Glutamatergic neuron (in vitro differentiated cells): Measurements from ENCODE around the gene SDC3. TPM values are rescaled to one million over a fixed set of nuclear protein-coding genes. Genes with fewer than 3 reads are reported as not detected.

Experiments used
- DNase-seq: peaks from one replicate; pipeline ENCODE4 v3.0.0; 2022
- H3K27ac Mint-ChIP-seq: one replicate; pipeline ENCODE4 v1.8.0; 2020; ENCODE audit warnings: mild to moderate bottlenecking, mixed read lengths, inconsistent platforms; ENCODE audit not compliant: unreplicated experiment
- H3K27me3 Mint-ChIP-seq: one replicate; pipeline ENCODE4 v1.8.0; 2020; ENCODE audit warnings: mild to moderate bottlenecking, moderate library complexity, mixed read lengths, inconsistent platforms; ENCODE audit not compliant: unreplicated experiment
- H3K36me3 Mint-ChIP-seq: one replicate; pipeline ENCODE4 v1.8.0; 2020; ENCODE audit warnings: mild to moderate bottlenecking, mixed read lengths, inconsistent platforms; ENCODE audit not compliant: unreplicated experiment
- H3K4me1 Mint-ChIP-seq: one replicate; pipeline ENCODE4 v1.8.0; 2020; ENCODE audit warnings: mild to moderate bottlenecking, low read depth, mixed read lengths, inconsistent platforms; ENCODE audit not compliant: unreplicated experiment
- H3K4me3 Mint-ChIP-seq: one replicate; pipeline ENCODE4 v1.8.0; 2020; ENCODE audit warnings: mild to moderate bottlenecking, mixed read lengths, inconsistent platforms; ENCODE audit not compliant: unreplicated experiment
- H3K9me3 Mint-ChIP-seq: one replicate; pipeline ENCODE4 v1.8.0; 2020; ENCODE audit warnings: mild to moderate bottlenecking, moderate library complexity, mixed read lengths, inconsistent platforms; ENCODE audit not compliant: unreplicated experiment
- total RNA-seq: library from RNA; stranded (reverse); fragmentation: NEBNext Ultra II Directional; extraction: Animal tissue kit (Norgen Biotek cat#: 25700); gene quantifications from one replicate; pipeline ENCODE4 v1.2.1, GENCODE V29; 2021; ENCODE audit not compliant: unreplicated experiment
- TF ChIP-seq, protein P1 (sequence below): fragments of 200-600 bp; sonication (generic); IDR thresholded peaks from one replicate; pipeline ENCODE4 v1.5.0; 2021; ENCODE audit not compliant: partially characterized antibody, unreplicated experiment

Gene SDC3
- total RNA-seq, 1 donor from 2014 or later: 41.7 TPM

DNA sequence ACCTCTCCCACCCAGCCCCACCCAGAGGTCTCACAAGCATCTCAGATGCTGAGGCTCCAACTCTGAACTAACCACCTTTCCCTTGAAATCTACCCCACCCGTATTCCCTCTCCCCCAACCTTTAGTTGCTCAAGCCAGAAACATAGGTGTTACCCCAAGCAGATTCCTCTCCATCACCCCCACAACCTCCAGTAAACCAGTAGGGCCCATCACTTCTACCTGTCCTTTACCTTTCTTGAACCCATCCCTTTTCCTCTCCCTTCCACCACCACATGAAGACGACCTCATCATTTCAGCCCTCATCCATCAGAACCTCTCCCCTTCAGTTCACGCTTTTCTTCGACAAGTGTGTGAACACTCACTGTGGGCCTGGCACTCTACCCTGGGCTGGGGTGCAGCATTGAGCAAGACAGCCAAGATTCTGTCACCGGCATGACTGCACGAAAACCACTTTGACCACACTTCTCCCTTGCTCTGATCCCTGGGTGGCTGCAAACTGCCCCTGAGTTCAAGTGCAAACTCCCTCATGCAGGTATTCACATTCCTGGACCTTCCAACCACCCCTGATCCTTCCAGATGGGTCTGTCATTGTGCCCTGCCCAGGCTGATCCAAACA, 85.5 kb downstream of the SDC3 start:
- Mint-ChIP-seq H3K9me3 (peaks cover 6% of the 10 kb centered on the region), H3K27ac (peak overlapping the region; percentile 84), H3K27me3 (peaks cover 11% of the 10 kb centered on the region)

DNA sequence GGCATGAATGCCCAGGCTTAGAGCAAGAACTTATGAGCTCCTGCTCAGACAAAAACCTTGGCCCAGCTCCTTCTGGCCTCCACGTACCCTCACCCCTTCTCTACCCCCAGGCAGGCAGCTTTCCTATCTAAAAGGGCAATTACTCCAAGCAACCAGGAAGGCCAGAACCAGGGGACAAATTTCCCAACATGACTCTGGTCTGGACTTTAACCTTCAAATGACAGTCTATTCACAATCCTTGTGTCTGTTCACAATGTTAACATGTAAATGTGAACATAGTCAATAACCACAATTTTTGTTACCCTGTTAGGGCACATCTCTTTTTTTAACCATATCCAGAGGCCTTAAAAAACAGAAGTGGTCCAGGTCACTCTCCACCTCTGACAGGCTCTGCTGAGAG, 86.6 kb downstream of the SDC3 start:
- Mint-ChIP-seq H3K4me1 (peaks cover 37% of the 10 kb centered on the region), H3K9me3 (peaks cover 6% of the 10 kb centered on the region), H3K27me3 (peaks cover 14% of the 10 kb centered on the region), H3K36me3 (no peaks in the 10 kb centered on the region), H3K4me3 (no peak overlapping the region), H3K27ac (no peak overlapping the region)
- TF ChIP-seq, protein P1, sequence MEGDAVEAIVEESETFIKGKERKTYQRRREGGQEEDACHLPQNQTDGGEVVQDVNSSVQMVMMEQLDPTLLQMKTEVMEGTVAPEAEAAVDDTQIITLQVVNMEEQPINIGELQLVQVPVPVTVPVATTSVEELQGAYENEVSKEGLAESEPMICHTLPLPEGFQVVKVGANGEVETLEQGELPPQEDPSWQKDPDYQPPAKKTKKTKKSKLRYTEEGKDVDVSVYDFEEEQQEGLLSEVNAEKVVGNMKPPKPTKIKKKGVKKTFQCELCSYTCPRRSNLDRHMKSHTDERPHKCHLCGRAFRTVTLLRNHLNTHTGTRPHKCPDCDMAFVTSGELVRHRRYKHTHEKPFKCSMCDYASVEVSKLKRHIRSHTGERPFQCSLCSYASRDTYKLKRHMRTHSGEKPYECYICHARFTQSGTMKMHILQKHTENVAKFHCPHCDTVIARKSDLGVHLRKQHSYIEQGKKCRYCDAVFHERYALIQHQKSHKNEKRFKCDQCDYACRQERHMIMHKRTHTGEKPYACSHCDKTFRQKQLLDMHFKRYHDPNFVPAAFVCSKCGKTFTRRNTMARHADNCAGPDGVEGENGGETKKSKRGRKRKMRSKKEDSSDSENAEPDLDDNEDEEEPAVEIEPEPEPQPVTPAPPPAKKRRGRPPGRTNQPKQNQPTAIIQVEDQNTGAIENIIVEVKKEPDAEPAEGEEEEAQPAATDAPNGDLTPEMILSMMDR: no peak
- DNase-seq: no peak

More for the DNA sequence above, 85.5 kb downstream of the SDC3 start:
- TF ChIP-seq, protein P1: no peak
- Mint-ChIP-seq H3K4me1 (peaks cover 34% of the 10 kb centered on the region), H3K4me3 (peak overlapping the region; percentile 6), H3K36me3 (no peaks in the 10 kb centered on the region)
- DNase-seq: no peak

DNA sequence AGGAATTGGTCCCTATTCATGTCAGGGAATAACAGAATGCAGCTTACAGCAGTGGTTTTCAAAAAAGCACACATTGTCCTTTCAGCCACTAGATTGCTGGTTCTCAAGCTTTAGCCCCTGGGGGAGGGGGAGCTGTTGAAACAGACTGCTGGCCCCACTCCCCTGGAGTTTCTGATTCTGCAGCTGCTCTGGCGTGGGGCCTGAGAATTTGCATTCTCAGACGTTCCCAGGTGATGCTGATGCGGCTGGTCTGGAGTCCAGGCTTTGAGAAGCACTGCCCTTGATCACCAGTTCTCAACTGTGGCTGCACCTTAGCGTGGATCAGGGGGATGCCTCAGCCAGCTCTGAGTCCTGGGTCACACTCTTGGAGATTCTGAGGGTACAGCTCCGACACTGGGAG, 88.3 kb downstream of the SDC3 start:
- H3K9me3 Mint-ChIP-seq: peaks cover 6% of the 10 kb centered on the region
- H3K27me3 Mint-ChIP-seq: peaks cover 8% of the 10 kb centered on the region
- TF ChIP-seq, protein P1: no peak
- H3K36me3 Mint-ChIP-seq: no peaks in the 10 kb centered on the region
- no peak overlapping the region for H3K27ac Mint-ChIP-seq
- H3K4me3 Mint-ChIP-seq: no peak overlapping the region
- H3K4me1 Mint-ChIP-seq: peaks cover 41% of the 10 kb centered on the region
- DNase-seq: no peak

Other genes with a start within 250 kb of the SDC3 start
- 0.22 TPM for gene MATN1, start 185.2 kb downstream of the SDC3 start, total RNA-seq
- 0.56 TPM for gene LAPTM5, start 151.0 kb downstream of the SDC3 start, total RNA-seq
- 188 TPM for gene PUM1, start 157.0 kb upstream of the SDC3 start, total RNA-seq